ENCODE data around the gene SLC16A12. TPM values are rescaled to one million over a fixed set of nuclear protein-coding genes. Genes with fewer than 3 reads are reported as not detected.

Gene SLC16A12
- total and polyA plus RNA-seq, 2 donors (not counting 3 experiments of a cell fraction or from before 2014, with no cell fraction given), result not detected

DNA sequence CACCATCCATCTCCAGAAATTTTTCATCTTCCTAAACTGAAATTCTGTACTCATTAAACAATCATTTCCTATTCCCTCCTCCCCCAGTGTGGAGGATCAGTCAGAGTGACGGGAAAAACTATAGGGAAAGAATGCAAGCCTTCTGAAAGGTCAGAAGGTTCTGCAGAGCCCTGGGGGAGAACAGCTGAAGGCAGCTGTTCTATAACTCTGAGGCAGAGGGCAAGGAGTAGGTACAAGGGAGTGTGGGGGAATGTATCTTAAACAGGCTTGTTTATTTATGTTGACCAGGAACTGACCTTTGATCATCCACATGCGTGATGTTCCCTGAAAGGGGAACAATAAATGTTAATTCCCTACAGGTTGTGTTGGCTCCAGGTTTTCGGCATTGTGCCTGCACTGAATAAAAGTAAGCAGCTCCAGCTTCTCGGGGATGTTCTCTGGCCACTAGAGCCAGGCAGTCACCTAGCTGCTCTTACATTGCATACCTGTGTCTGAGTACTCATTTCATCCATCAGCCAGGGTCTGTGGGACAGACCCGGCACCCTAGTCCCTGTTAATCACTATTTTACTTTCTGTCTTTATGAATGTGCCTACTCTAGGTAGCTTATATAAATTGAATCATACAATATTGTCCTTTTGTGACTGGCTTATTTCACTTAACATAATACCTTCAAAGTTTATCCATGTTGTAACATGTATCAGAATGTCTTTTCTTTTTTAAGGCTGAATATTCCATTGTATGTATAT lies 137.2 kb downstream of the SLC16A12 start:
- no TSS peak for BruUV-seq (replicated peaks)
- ChIA-PET POLR2A (no interaction called here), CTCF (no interaction called here)
- no peaks in the 10 kb centered on the region for H3K9me3 ChIP-seq (replicated peaks; ENCODE audit: control insufficient read depth, insufficient read depth, low read length)
- no peaks in the 10 kb centered on the region for H3K27me3 ChIP-seq (ENCODE audit: control insufficient read depth in 2 of 2, insufficient read depth in 2 of 2, low read length in 2 of 2)
- H2AFZ ChIP-seq (ENCODE audit: low read depth, low read length), result no peak overlapping the region
- no peaks in the 10 kb centered on the region for H3K36me3 ChIP-seq (ENCODE audit: control insufficient read depth in 2 of 2, extremely low read depth in 1 of 2, insufficient read depth in 2 of 2, low read length in 2 of 2)
- FAIRE-seq (no peak), DNase-seq (ENCODE audit: low read depth, low spot score) (peak; percentile 16)
- H3K27ac ChIP-seq (ENCODE audit: insufficient read depth, low read depth, low read length), result no peak overlapping the region
- H4K20me1 ChIP-seq (replicated peaks; ENCODE audit: control insufficient read depth, extremely low read depth, insufficient read depth, low read length), result no peaks in the 10 kb centered on the region
- H3K9ac ChIP-seq (replicated peaks; ENCODE audit: extremely low read depth, insufficient read depth, low read length), result no peak overlapping the region
- H3K9me1 ChIP-seq (replicated peaks; ENCODE audit: control insufficient read depth, extremely low read depth, insufficient read depth, low read length), result no peaks in the 10 kb centered on the region
- dilution Hi-C loops (cut with MboI; ENCODE audit: extremely low pct_ligation_motif_present, low sequenced_read_pairs) (no loop called here), intact Hi-C loops (cut with micrococcal nuclease) (no loop called here)
- H3K4me3 ChIP-seq (replicated peaks in 1 of 3; ENCODE audit: insufficient read depth in 1 of 3, low read depth in 1 of 3, low read length in 3 of 3), result no peak overlapping the region
- no peaks in the 10 kb centered on the region for H3K4me1 ChIP-seq (ENCODE audit: control insufficient read depth, extremely low read depth, insufficient read depth, low read length)
- no peak for TF ChIP-seq GATA2 (IDR thresholded peaks at IDR 0.05; ENCODE audit: insufficient read depth, insufficient read length, low read depth, low read length)
- TF ChIP-seq MAX (IDR thresholded peaks at IDR 0.05; ENCODE audit: insufficient read depth, insufficient read length), result no peak
- no peak for TF ChIP-seq EZH2 (IDR thresholded peaks at IDR 0.05; ENCODE audit: borderline replicate concordance, low read depth, low read length, severe bottlenecking)
- TF ChIP-seq POLR2AphosphoS5 (IDR thresholded peaks at IDR 0.05; ENCODE audit: insufficient read depth, low read depth, low read length), result no peak
- no peak for TF ChIP-seq JUN (IDR thresholded peaks at IDR 0.05; ENCODE audit: borderline replicate concordance, insufficient read depth, insufficient read length, low read depth)
- no peaks in the 10 kb centered on the region for H3K79me2 ChIP-seq (ENCODE audit: control insufficient read depth, insufficient read depth, low read length)
- no peak overlapping the region for H3K4me2 ChIP-seq (ENCODE audit: insufficient read depth, low read length)

GRCh38 chr10:89395141-89395540 lies 140.3 kb downstream of the SLC16A12 start:
- Histone ChIP-seq H3K79me2 (ENCODE audit: control insufficient read depth, insufficient read depth, low read length) (no peaks in the 10 kb centered on the region), H2AFZ (ENCODE audit: low read depth, low read length) (no peak overlapping the region), H3K27me3 (ENCODE audit: control insufficient read depth in 2 of 2, insufficient read depth in 2 of 2, low read length in 2 of 2) (no peaks in the 10 kb centered on the region), H3K9ac (replicated peaks; ENCODE audit: extremely low read depth, insufficient read depth, low read length) (no peak overlapping the region), H3K9me3 (replicated peaks; ENCODE audit: control insufficient read depth, insufficient read depth, low read length) (no peaks in the 10 kb centered on the region), H4K20me1 (replicated peaks; ENCODE audit: control insufficient read depth, extremely low read depth, insufficient read depth, low read length) (no peaks in the 10 kb centered on the region), H3K4me1 (ENCODE audit: control insufficient read depth, extremely low read depth, insufficient read depth, low read length) (peaks cover 10% of the 10 kb centered on the region), H3K36me3 (ENCODE audit: control insufficient read depth in 2 of 2, extremely low read depth in 1 of 2, insufficient read depth in 2 of 2, low read length in 2 of 2) (no peaks in the 10 kb centered on the region), H3K4me2 (ENCODE audit: insufficient read depth, low read length) (no peak overlapping the region), H3K27ac (ENCODE audit: insufficient read depth, low read depth, low read length) (no peak overlapping the region), H3K4me3 (replicated peaks in 1 of 3; ENCODE audit: insufficient read depth in 1 of 3, low read depth in 1 of 3, low read length in 3 of 3) (no peak overlapping the region), H3K9me1 (replicated peaks; ENCODE audit: control insufficient read depth, extremely low read depth, insufficient read depth, low read length) (no peaks in the 10 kb centered on the region)
- FAIRE-seq (no peak), DNase-seq (ENCODE audit: low read depth, low spot score) (no peak)
- TF ChIP-seq MYC (IDR thresholded peaks at IDR 0.05; ENCODE audit: low read depth, low read length) (no peak), FOS (IDR thresholded peaks at IDR 0.05; ENCODE audit: borderline replicate concordance, insufficient read depth, low read length) (no peak), EZH2 (IDR thresholded peaks at IDR 0.05; ENCODE audit: borderline replicate concordance, low read depth, low read length, severe bottlenecking) (no peak), POLR2A (IDR thresholded peaks at IDR 0.05; ENCODE audit: low read depth, low read length) (no peak), POLR2AphosphoS5 (IDR thresholded peaks at IDR 0.05; ENCODE audit: insufficient read depth, low read depth, low read length) (no peak), JUN (IDR thresholded peaks at IDR 0.05; ENCODE audit: borderline replicate concordance, insufficient read depth, insufficient read length, low read depth) (no peak), MAX (IDR thresholded peaks at IDR 0.05; ENCODE audit: insufficient read depth, insufficient read length) (no peak), GATA2 (IDR thresholded peaks at IDR 0.05; ENCODE audit: insufficient read depth, insufficient read length, low read depth, low read length) (no peak)
- TF ChIP-seq, protein P1, sequence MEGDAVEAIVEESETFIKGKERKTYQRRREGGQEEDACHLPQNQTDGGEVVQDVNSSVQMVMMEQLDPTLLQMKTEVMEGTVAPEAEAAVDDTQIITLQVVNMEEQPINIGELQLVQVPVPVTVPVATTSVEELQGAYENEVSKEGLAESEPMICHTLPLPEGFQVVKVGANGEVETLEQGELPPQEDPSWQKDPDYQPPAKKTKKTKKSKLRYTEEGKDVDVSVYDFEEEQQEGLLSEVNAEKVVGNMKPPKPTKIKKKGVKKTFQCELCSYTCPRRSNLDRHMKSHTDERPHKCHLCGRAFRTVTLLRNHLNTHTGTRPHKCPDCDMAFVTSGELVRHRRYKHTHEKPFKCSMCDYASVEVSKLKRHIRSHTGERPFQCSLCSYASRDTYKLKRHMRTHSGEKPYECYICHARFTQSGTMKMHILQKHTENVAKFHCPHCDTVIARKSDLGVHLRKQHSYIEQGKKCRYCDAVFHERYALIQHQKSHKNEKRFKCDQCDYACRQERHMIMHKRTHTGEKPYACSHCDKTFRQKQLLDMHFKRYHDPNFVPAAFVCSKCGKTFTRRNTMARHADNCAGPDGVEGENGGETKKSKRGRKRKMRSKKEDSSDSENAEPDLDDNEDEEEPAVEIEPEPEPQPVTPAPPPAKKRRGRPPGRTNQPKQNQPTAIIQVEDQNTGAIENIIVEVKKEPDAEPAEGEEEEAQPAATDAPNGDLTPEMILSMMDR (IDR thresholded peaks at IDR 0.05; ENCODE audit: extremely low read depth in 1 of 2, insufficient read depth in 1 of 2, low read depth in 1 of 2, low read length in 2 of 2), result no peak
- intact Hi-C loops (cut with micrococcal nuclease) (no loop called here), dilution Hi-C loops (cut with MboI; ENCODE audit: extremely low pct_ligation_motif_present, low sequenced_read_pairs) (no loop called here)
- ChIA-PET POLR2A (no interaction called here), CTCF (no interaction called here)
- BruUV-seq (replicated peaks), result no TSS peak

Data from endothelial cell of umbilical vein (primary cell).